Esophagus squamous epithelium (tissue), 5 donors: Measurements from ENCODE around the gene KRT16. TPM values are rescaled to one million over a fixed set of nuclear protein-coding genes. Genes with fewer than 3 reads are reported as not detected.
"Not testable (repeated sequence)": the region's sequence is repeated elsewhere in the genome, so short reads cannot be mapped to it uniquely, and the experiment has no call there.

Experiments used
- DNase-seq: peaks from one replicate; lab custom pipeline; 2025; lab: John Stamatoyannopoulos, UW
- H3K27ac ChIP-seq, 4 donors: fragments of 200-600 bp; sonication (generic); one replicate each; pipeline ENCODE4 v1.5.1; 2016 to 2019; ENCODE audit warnings: mild to moderate bottlenecking in 1 of 4
- H3K27me3 ChIP-seq, 4 donors: fragments of 200-600 bp; sonication (generic); 1 replicate in 3 of 4; 2 replicates in 1 of 4; pipeline versions ENCODE4 v1.5.1 to v1.6.0; 2017 to 2021; ENCODE audit warnings: antibody characterized with exemption in 1 of 4
- H3K36me3 ChIP-seq, 3 donors: fragments of 200-600 bp; sonication (generic); one replicate each; pipeline ENCODE4 v1.5.1; 2016 to 2019
- H3K4me1 ChIP-seq, 3 donors: fragments of 200-600 bp; sonication (generic); one replicate each; pipeline ENCODE4 v1.5.1; 2017 to 2019
- H3K4me3 ChIP-seq, 4 donors: fragments of 200-600 bp; sonication (generic); 1 replicate in 3 of 4; 2 replicates in 1 of 4; pipeline ENCODE4 v1.5.1; 2016 to 2019; ENCODE audit warnings: mild to moderate bottlenecking in 2 of 4, moderate library complexity in 1 of 4
- H3K9me3 ChIP-seq, 3 donors: fragments of 200-600 bp; sonication (generic); one replicate each; pipeline ENCODE4 v1.5.1; 2016 to 2019
- POLR2A ChIP-seq, 4 donors: fragments of 450-650 bp; IDR thresholded peaks; one replicate each; pipeline ENCODE4 v1.6.1; 2017; ENCODE audit warnings: antibody characterized with exemption in 4 of 4, mild to moderate bottlenecking in 4 of 4, moderate library complexity in 3 of 4
- WGBS, 2 donors: methylation state at CpG; one replicate each; pipeline ENCODE4 v1.1.5; 2018; 5-methylcytosine and 5-hydroxymethylcytosine counted together
- intact Hi-C: fragments of 100-400 bp; cut with DNase I; formaldehyde crosslinking; loops from one replicate; pipeline ENCODE4 v1.15.0; 2022
- total RNA-seq, 4 donors: library from RNA; depleted of rRNA; stranded (reverse); fragments of >200 nt; gene quantifications; one replicate each; pipeline ENCODE4 v1.1.0, GENCODE V29; 2016
- TF ChIP-seq, protein P1 (sequence below), 6 experiments: fragments of 450-650 bp in 4 of 6; fragments of 200-600 bp in 2 of 6; sonication (generic) in 2 of 6; IDR thresholded peaks; one replicate each; pipeline ENCODE4 v1.5.1; 2016 to 2019; ENCODE audit warnings: antibody characterized with exemption in 6 of 6, mild to moderate bottlenecking in 4 of 6, moderate library complexity in 4 of 6
- donor health status: DM: yes; HTN: yes; CAD: no.

The KRT16 gene
- total RNA-seq, 4 donors from 2014 or later: 156 to 6,712 (median 1,275) TPM

- Histone ChIP-seq H3K4me3 (no peak overlapping the region), H3K9me3 (no peaks in the 10 kb centered on the region), H3K27ac (no peak overlapping the region), H3K36me3 (no peaks in the 10 kb centered on the region), H3K4me1 (peaks cover 11 to 57% (median 14%) of the 10 kb centered on the region in 3 donors), H3K27me3 (peaks cover 0 to 92% (median 0%) of the 10 kb centered on the region in 4 donors)
- WGBS, 2 donors: 44 to 51% methylated on average over 8 to 18 of the region's 21 CpGs
- intact Hi-C loops: no loop called here
- TF ChIP-seq POLR2A (IDR thresholded peaks at IDR 0.05): no peak
- TF ChIP-seq, protein P1, sequence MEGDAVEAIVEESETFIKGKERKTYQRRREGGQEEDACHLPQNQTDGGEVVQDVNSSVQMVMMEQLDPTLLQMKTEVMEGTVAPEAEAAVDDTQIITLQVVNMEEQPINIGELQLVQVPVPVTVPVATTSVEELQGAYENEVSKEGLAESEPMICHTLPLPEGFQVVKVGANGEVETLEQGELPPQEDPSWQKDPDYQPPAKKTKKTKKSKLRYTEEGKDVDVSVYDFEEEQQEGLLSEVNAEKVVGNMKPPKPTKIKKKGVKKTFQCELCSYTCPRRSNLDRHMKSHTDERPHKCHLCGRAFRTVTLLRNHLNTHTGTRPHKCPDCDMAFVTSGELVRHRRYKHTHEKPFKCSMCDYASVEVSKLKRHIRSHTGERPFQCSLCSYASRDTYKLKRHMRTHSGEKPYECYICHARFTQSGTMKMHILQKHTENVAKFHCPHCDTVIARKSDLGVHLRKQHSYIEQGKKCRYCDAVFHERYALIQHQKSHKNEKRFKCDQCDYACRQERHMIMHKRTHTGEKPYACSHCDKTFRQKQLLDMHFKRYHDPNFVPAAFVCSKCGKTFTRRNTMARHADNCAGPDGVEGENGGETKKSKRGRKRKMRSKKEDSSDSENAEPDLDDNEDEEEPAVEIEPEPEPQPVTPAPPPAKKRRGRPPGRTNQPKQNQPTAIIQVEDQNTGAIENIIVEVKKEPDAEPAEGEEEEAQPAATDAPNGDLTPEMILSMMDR (IDR thresholded peaks at IDR 0.05): peak in 1 of 6 experiments; percentile 24
- DNase-seq: no peak
Observed at GRCh38 chr17:41620583-41621434, 8.2 kb upstream of the KRT16 start.

DNA sequence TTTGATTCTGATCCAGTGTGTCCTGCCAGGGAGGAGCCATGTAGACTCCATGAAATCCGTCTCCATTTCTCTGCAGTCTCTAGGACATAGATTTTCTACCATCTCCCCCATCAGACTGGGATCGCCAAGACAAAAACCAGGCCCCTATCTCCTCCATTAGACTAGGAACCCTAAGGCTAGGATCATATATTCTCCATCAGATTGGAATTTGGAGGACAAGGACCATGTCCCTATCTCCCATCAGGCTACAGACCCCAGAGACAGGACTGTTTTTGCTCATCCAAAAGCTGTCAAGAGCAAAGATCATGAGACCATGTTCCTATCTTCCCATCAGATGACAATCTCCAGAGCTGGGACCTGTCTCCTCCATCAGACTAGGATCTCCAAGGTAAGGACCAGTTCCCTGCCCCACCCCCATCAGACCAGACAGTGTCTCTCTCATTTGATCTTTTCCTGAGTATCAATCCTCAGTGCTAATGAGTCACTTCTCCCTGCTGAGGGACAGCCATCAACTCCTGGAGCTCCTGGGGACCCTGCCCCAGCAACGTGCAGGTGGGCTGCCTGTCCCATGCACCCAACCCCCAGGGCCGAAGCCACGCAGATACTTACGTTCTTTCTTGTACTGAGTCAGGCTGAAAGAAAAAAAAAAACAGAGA is 7.5 kb upstream of the KRT16 start:
- H3K4me1 ChIP-seq: peaks cover 3 to 50% (median 7%) of the 10 kb centered on the region in 3 donors
- whole genome bisulfite sequencing, 2 donors: 81 to 88% methylated on average over 4 to 5 of the region's 6 CpGs
- H3K4me3 ChIP-seq, H3K36me3 ChIP-seq, H3K27ac ChIP-seq, DNase-seq, H3K9me3 ChIP-seq, intact Hi-C loops: not testable (repeated sequence)
- H3K27me3 ChIP-seq: peaks cover 0 to 93% (median 0%) of the 10 kb centered on the region in 4 donors

- H3K27ac ChIP-seq: no peak overlapping the region
- H3K27me3 ChIP-seq: peaks cover 0 to 93% (median 0%) of the 10 kb centered on the region in 4 donors
- no peak for TF ChIP-seq POLR2A (IDR thresholded peaks at IDR 0.05)
- TF ChIP-seq, protein P1 (IDR thresholded peaks at IDR 0.05): no peak
- H3K9me3 ChIP-seq: no peaks in the 10 kb centered on the region
- H3K4me1 ChIP-seq: peaks cover 0 to 42% (median 4%) of the 10 kb centered on the region in 3 donors
- intact Hi-C loops: no loop called here
- H3K4me3 ChIP-seq: no peak overlapping the region
- WGBS, 2 donors: 54 to 86% methylated on average over 5 to 15 of the region's 20 CpGs
- no peaks in the 10 kb centered on the region for H3K36me3 ChIP-seq
- DNase-seq: no peak
Observed at GRCh38 chr17:41619036-41619926, 6.7 kb upstream of the KRT16 start.

- intact Hi-C loops: no loop called here
- no peak overlapping the region for H3K27ac ChIP-seq
- H3K36me3 ChIP-seq: no peaks in the 10 kb centered on the region
- H3K27me3 ChIP-seq: peaks cover 0 to 93% (median 0%) of the 10 kb centered on the region in 4 donors
- DNase-seq: no peak
- no peak overlapping the region for H3K4me3 ChIP-seq
- 33 to 66% methylated on average over 1 to 3 of the region's 13 CpGs for WGBS, 2 donors
- H3K9me3 ChIP-seq: no peaks in the 10 kb centered on the region
- peaks cover 0 to 35% (median 0%) of the 10 kb centered on the region in 3 donors for H3K4me1 ChIP-seq
- no peak for TF ChIP-seq POLR2A (IDR thresholded peaks at IDR 0.05)
- TF ChIP-seq, protein P1 (IDR thresholded peaks at IDR 0.05): no peak
Observed at GRCh38 chr17:41618341-41619035, 5.9 kb upstream of the KRT16 start.

DNA sequence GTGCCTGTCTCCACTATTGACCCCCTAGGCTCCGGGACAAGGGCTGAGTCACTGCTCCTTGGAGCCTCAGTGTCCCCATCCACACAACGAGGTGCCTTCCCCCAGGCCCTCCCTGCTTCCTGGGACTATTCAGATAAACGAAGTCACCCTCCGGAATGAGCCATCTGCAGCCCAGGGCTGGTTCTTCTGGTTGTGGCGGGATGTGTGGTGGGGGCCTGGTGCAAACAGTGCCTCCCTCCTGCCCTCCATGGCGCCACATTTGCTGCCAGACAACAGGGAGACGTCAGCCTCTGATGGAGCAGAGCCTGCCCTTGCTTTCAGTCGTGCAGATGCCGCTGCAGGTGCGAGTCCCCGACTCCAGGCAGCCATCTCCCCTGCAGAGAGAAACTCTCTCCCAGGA is 5.1 kb upstream of the KRT16 start:
- no peak for TF ChIP-seq POLR2A (IDR thresholded peaks at IDR 0.05)
- TF ChIP-seq, protein P1 (IDR thresholded peaks at IDR 0.05): no peak
- no peak overlapping the region for H3K27ac ChIP-seq
- 43 to 64% methylated on average over 3 to 9 of the region's 11 CpGs for WGBS, 2 donors
- no peak overlapping the region for H3K4me3 ChIP-seq
- no peaks in the 10 kb centered on the region for H3K36me3 ChIP-seq
- no peak for DNase-seq
- peaks cover 0 to 90% (median 0%) of the 10 kb centered on the region in 4 donors for H3K27me3 ChIP-seq
- intact Hi-C loops: no loop called here
- H3K9me3 ChIP-seq: no peaks in the 10 kb centered on the region
- H3K4me1 ChIP-seq: peaks cover 1 to 36% (median 4%) of the 10 kb centered on the region in 3 donors
